A549 (cell line): ENCODE results near the gene FGF14. TPM values are rescaled to one million over a fixed set of nuclear protein-coding genes. Genes with fewer than 3 reads are reported as not detected.
A peak's percentile ranks its signal among the peaks of the same experiment; 100 is the strongest.

Experiments used
- ATAC-seq, 2 experiments: fragments of 200-7000 bp in 1 of 2; fragments of >200 bp in 1 of 2; cut with Nextera tagmentation in 1 of 2; cut with Tn5 transposase in 1 of 2; 3 replicates each; pipeline versions ENCODE4 v1.8.0 to v1.9.1; 2018 to 2020; ENCODE audit warnings: mild to moderate bottlenecking in 1 of 2, moderate library complexity in 1 of 2
- CTCF ChIA-PET: fragments of 300-600 bp; sonication (Branson Sonifier 250); formaldehyde crosslinking; extraction: SDS; loops from one replicate; lab custom pipeline; 2021; ENCODE audit warnings: antibody characterized with exemption, inconsistent platforms; lab: Yijun Ruan, JAX
- POLR2A ChIA-PET: fragments of 350-600 bp; formaldehyde crosslinking; extraction: SDS; loops from one replicate; lab custom pipeline; 2021; ENCODE audit warnings: antibody characterized with exemption, inconsistent platforms; lab: Yijun Ruan, JAX
- DNase-seq, 2 experiments: peaks; one replicate each; pipeline versions ENCODE4 v3.0.0 to v3.0.0-alpha.2; 2011 to 2016; ENCODE audit warnings: low read depth in 1 of 2, low spot score in 1 of 2
- FAIRE-seq: peaks from 2 replicates; lab custom pipeline; 2011; peaks lifted over from hg19 to GRCh38; lab: Jason Lieb, UNC
- H3K27ac ChIP-seq, 2 experiments: fragments of >200 bp; sonication (Bioruptor Twin); formaldehyde crosslinking; 3 replicates each; pipeline ENCODE4 v1.5.1; 2016 to 2017
- H3K4me1 ChIP-seq: fragments of >200 bp; sonication (Bioruptor Twin); formaldehyde crosslinking; 3 replicates; pipeline ENCODE4 v1.6.1; 2016
- H3K4me2 ChIP-seq: fragments of >200 bp; sonication (Bioruptor Twin); formaldehyde crosslinking; 3 replicates; pipeline ENCODE4 v1.6.1; 2016
- H3K4me3 ChIP-seq: fragments of >200 bp; sonication (Bioruptor Twin); formaldehyde crosslinking; 3 replicates; pipeline ENCODE4 v1.5.1; 2016
- H3K9me3 ChIP-seq: fragments of >200 bp; sonication (Bioruptor Twin); formaldehyde crosslinking; 3 replicates; pipeline ENCODE4 v1.6.1; 2016
- ATOH8 ChIP-seq: fragments of 250-450 bp; sonication (Bioruptor Pico); IDR thresholded peaks from 2 replicates; pipeline ENCODE4 v1.5.0; 2020; ENCODE audit warnings: low read depth, mild to moderate bottlenecking, moderate library complexity
- CHD2 ChIP-seq: fragments of 150-350 bp; IDR thresholded peaks from 2 replicates; pipeline ENCODE4 v1.6.1; 2014; ENCODE audit warnings: low read length; ENCODE audit not compliant: partially characterized antibody
- EP300 ChIP-seq, 2 experiments: fragments of >200 bp; sonication (Bioruptor Twin); formaldehyde crosslinking; IDR thresholded peaks; 2 replicates in 1 of 2; 3 replicates in 1 of 2; pipeline ENCODE4 v1.6.1; 2016 to 2017
- FOXS1 ChIP-seq: fragments of 250-450 bp; sonication (Bioruptor Pico); IDR thresholded peaks from 2 replicates; pipeline ENCODE4 v1.5.0; 2020; ENCODE audit warnings: mild to moderate bottlenecking, moderate library complexity
- GATA3 ChIP-seq: IDR thresholded peaks from 2 replicates; pipeline ENCODE4 v1.6.1; 2012; ENCODE audit warnings: borderline replicate concordance
- HEYL ChIP-seq: fragments of 250-450 bp; sonication (Bioruptor Pico); IDR thresholded peaks from 2 replicates; pipeline ENCODE4 v1.8.0; 2021; ENCODE audit warnings: mild to moderate bottlenecking, moderate library complexity
- HOXB5 ChIP-seq: fragments of 250-450 bp; sonication (Bioruptor Pico); IDR thresholded peaks from 2 replicates; pipeline ENCODE4 v1.5.0; 2020; ENCODE audit warnings: mild to moderate bottlenecking, moderate library complexity
- KDM1A ChIP-seq: fragments of 200-600 bp; sonication (generic); IDR thresholded peaks from 2 replicates; pipeline ENCODE4 v1.6.1; 2016; ENCODE audit warnings: low read depth, mild to moderate bottlenecking
- KDM5A ChIP-seq: fragments of 200-600 bp; sonication (generic); IDR thresholded peaks from 2 replicates; pipeline ENCODE4 v1.6.1; 2016; ENCODE audit warnings: antibody characterized with exemption, mild to moderate bottlenecking
- MAFK ChIP-seq: fragments of 450-650 bp; IDR thresholded peaks from 2 replicates; pipeline ENCODE4 v1.6.1; 2014; ENCODE audit not compliant: partially characterized antibody
- MAX ChIP-seq: IDR thresholded peaks from 2 replicates; pipeline ENCODE4 v1.6.1; 2012
- MAZ ChIP-seq: fragments of 150-350 bp; IDR thresholded peaks from 2 replicates; pipeline ENCODE4 v1.6.1; 2014; ENCODE audit warnings: antibody characterized with exemption, low read depth, low read length, borderline replicate concordance
- NFE2L2 ChIP-seq: fragments of 150-350 bp; conservative IDR thresholded peaks from 2 replicates; pipeline ENCODE4 v1.6.1; 2014; ENCODE audit warnings: low read length
- NR3C1 ChIP-seq: fragments of >200 bp; sonication (Bioruptor Twin); formaldehyde crosslinking; IDR thresholded peaks from 3 replicates; pipeline ENCODE4 v1.6.1; 2017
- RAD21 ChIP-seq, 2 experiments: fragments of >200 bp in 1 of 2; sonication (Bioruptor Twin) in 1 of 2; formaldehyde crosslinking in 1 of 2; IDR thresholded peaks in 1 of 2; conservative IDR thresholded peaks in 1 of 2; 2 replicates in 1 of 2; 3 replicates in 1 of 2; pipeline ENCODE4 v1.6.1; 2012 to 2018; ENCODE audit warnings: inconsistent platforms in 1 of 2
- RARB ChIP-seq: fragments of 250-450 bp; sonication (Bioruptor Pico); IDR thresholded peaks from 2 replicates; pipeline ENCODE4 v1.8.0; 2021; ENCODE audit warnings: mild to moderate bottlenecking, moderate library complexity
- SMC3 ChIP-seq: fragments of >200 bp; sonication (Bioruptor Twin); formaldehyde crosslinking; IDR thresholded peaks from 3 replicates; pipeline ENCODE4 v1.6.1; 2018; ENCODE audit warnings: inconsistent platforms
- TP53 ChIP-seq: fragments of 250-450 bp; sonication (Bioruptor Pico); IDR thresholded peaks from 2 replicates; pipeline ENCODE4 v1.5.0; 2021; ENCODE audit warnings: mild to moderate bottlenecking, moderate library complexity
- ZSCAN20 ChIP-seq: fragments of 250-450 bp; sonication (Bioruptor Pico); IDR thresholded peaks from 2 replicates; pipeline ENCODE4 v1.8.0; 2022; ENCODE audit warnings: mild to moderate bottlenecking, moderate library complexity
- WGBS: methylation state at CpG from one replicate; pipeline ENCODE4 v1.1.6; 2017; ENCODE audit errors: missing lambda C conversion rate; 5-methylcytosine and 5-hydroxymethylcytosine counted together
- polyA minus RNA-seq: library from RNA; depleted of rRNA, polyadenylated mRNA; stranded (reverse); fragments of >200 nt; gene quantifications from 2 replicates; pipeline ENCODE4 v1.2.3, GENCODE V29; 2011; rRNA and poly(A)+ RNA removed
- polyA plus RNA-seq, 4 experiments: library from polyadenylated mRNA; depleted of rRNA in 3 of 4; stranded (reverse); fragments of >200 nt; fragmentation: RNase III in 1 of 4; extraction: RNeasy Plus Mini Kit Qiagen cat#74134 plus additional on column Dnase treatment in 1 of 4; gene quantifications; 2 replicates in 3 of 4; 3 replicates in 1 of 4; pipeline ENCODE4 v1.2.3, GENCODE V29; 2011 to 2017
- TF ChIP-seq, protein P1 (sequence below): IDR thresholded peaks from 2 replicates; pipeline ENCODE4 v1.6.1; 2012; ENCODE audit warnings: low read depth, borderline replicate concordance

FGF14 gene
- polyA plus RNA-seq (2011; rRNA removed): not detected in 2 replicates
- polyA plus RNA-seq (2012; cell fraction: cytosol; rRNA removed): not detected in 2 replicates
- not detected in 2 replicates for polyA plus RNA-seq (2012; cell fraction: nucleus; rRNA removed)
- not detected in 3 replicates for polyA plus RNA-seq (2017; fragmentation: RNase III; extraction: RNeasy Plus Mini Kit Qiagen cat#74134 plus additional on column Dnase treatment)
- under 0.01 TPM in 1 of 2 replicates, not detected in the other for polyA minus RNA-seq

DNA sequence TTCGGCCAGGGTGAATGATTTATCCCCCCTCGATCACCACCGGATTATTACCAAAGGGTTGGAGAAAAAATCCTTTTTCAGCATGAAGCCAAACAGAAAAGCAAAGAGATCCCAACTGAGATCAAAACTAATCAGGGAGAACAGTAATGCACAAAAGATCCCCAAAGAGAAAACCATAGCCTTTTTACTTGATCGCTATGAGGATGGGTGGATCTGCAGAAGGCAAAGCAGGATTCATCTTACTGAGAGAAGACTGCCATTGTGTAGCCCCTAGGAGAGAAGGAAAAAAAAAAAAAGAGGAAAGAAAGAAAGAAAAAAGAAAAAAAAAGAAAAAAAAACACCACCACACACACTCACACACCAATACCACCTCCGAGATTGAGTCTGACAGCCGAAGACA, at the start of gene FGF14:
TSS of gene FGF14 (minus strand) at position 283 of the 400 bp plus-strand sequence.
- TF ChIP-seq RAD21 (conservative IDR thresholded peaks at IDR 0.05 in 1 of 2, IDR thresholded peaks at IDR 0.05 in 1 of 2) (no peak), TP53 (no peak), SMC3 (no peak), ZSCAN20 (CRISPR knock-in tag) (no peak), MAZ (no peak), NR3C1 (no peak), HEYL (no peak), RARB (CRISPR knock-in tag) (no peak), NFE2L2 (no peak), FOXS1 (CRISPR knock-in tag) (no peak), KDM1A (no peak), MAFK (no peak), EP300 (IDR thresholded peaks at IDR 0.05) (no peak), HOXB5 (CRISPR knock-in tag) (no peak), MAX (no peak), ATOH8 (CRISPR knock-in tag) (no peak)
- TF ChIP-seq, protein P1, sequence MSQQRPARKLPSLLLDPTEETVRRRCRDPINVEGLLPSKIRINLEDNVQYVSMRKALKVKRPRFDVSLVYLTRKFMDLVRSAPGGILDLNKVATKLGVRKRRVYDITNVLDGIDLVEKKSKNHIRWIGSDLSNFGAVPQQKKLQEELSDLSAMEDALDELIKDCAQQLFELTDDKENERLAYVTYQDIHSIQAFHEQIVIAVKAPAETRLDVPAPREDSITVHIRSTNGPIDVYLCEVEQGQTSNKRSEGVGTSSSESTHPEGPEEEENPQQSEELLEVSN: no peak
- ChIA-PET POLR2A (no interaction called here), CTCF (no interaction called here)
- Histone ChIP-seq H3K4me1 (peaks cover 9% of the 10 kb centered on the region; the same call in 2 of the 3 replicates), H3K9me3 (no peaks in the 10 kb centered on the region), H3K27ac (no peak within 1 kb of the TSS), H3K4me2 (peak within 1 kb of the TSS; percentile 89), H3K4me3 (peak within 1 kb of the TSS; percentile 49; the same call in 2 of the 3 replicates)
- no peak for FAIRE-seq
- DNase-seq: no peak
- no peak for ATAC-seq
- 4% methylated on average over 6 of the region's 6 CpGs for whole genome bisulfite sequencing

- WGBS: 60% methylated on average over 1 of the region's 1 CpG
- ChIA-PET POLR2A (no interaction called here), CTCF (no interaction called here)
- DNase-seq (no peak), ATAC-seq (no peak), FAIRE-seq (no peak)
- TF ChIP-seq HOXB5 (CRISPR knock-in tag) (no peak), NR3C1 (no peak), TP53 (no peak), CHD2 (no peak), ZSCAN20 (CRISPR knock-in tag) (no peak), EP300 (IDR thresholded peaks at IDR 0.05) (no peak), MAZ (no peak), KDM5A (no peak), GATA3 (no peak)
- no peaks in the 10 kb centered on the region for H3K9me3 ChIP-seq
- no peaks in the 10 kb centered on the region for H3K4me1 ChIP-seq
- H3K4me3 ChIP-seq: no peak overlapping the region
- H3K27ac ChIP-seq: no peak overlapping the region
- no peak overlapping the region for H3K4me2 ChIP-seq
Measured at GRCh38 chr13:102443249-102443648, 41.4 kb upstream of the FGF14 start.

GRCh38 chr13:102441085-102441484, 39.2 kb upstream of the FGF14 start:
- Histone ChIP-seq H3K4me2 (no peak overlapping the region), H3K4me3 (no peak overlapping the region), H3K27ac (no peak overlapping the region; a peak in 1 of 6 replicates), H3K4me1 (no peaks in the 10 kb centered on the region), H3K9me3 (no peaks in the 10 kb centered on the region)
- CTCF ChIA-PET: no interaction called here
- FAIRE-seq (no peak), ATAC-seq (no peak), DNase-seq (no peak)
- TF ChIP-seq CHD2: no peak
- TF ChIP-seq, protein P1: no peak
- POLR2A ChIA-PET: no interaction called here
